IMR-90 (cell line): ENCODE measurements around the gene SYVN1. TPM values are rescaled to one million over a fixed set of nuclear protein-coding genes. Genes with fewer than 3 reads are reported as not detected.

ENCODE experiments used
- ATAC-seq: fragments of 200-7000 bp; cut with Tn5 transposase; 2 replicates; pipeline ENCODE4 v1.9.1; 2020; ENCODE audit warnings: low read depth, mild to moderate bottlenecking, moderate library complexity
- BruUV-seq: library from RNA; stranded (reverse); fragments of 400-500 nt; replicated peaks from 2 replicates; lab custom pipeline; 2021; lab: Mats Ljungman, UMichigan
- CTCF ChIA-PET: fragments of 300-600 bp; formaldehyde crosslinking; extraction: SDS; loops from one replicate; lab custom pipeline; 2021; ENCODE audit warnings: antibody characterized with exemption; lab: Yijun Ruan, JAX
- POLR2A ChIA-PET: fragments of 300-600 bp; sonication (Branson Sonifier 250); formaldehyde crosslinking; loops from one replicate; lab custom pipeline; 2022; ENCODE audit warnings: antibody characterized with exemption; ENCODE audit not compliant: unreplicated experiment; lab: Charles Lee
- DNase-seq: peaks from one replicate; pipeline ENCODE4 v3.0.0; 2013
- H2AFZ ChIP-seq: replicated peaks from 2 replicates; pipeline ENCODE3; 2013; ENCODE audit warnings: low read length, mild to moderate bottlenecking; ENCODE audit not compliant: poor library complexity
- H2AK5ac ChIP-seq: 2 replicates; pipeline ENCODE4 v1.6.1; 2013; ENCODE audit warnings: low read depth, low read length, inconsistent platforms
- H2AK9ac ChIP-seq: replicated peaks from 2 replicates; pipeline ENCODE3; 2013; ENCODE audit warnings: mild to moderate bottlenecking, low read depth, low read length, moderate library complexity; ENCODE audit not compliant: poor library complexity
- H2BK120ac ChIP-seq: 2 replicates; pipeline ENCODE4 v1.6.1; 2013; ENCODE audit warnings: low read depth, low read length, inconsistent platforms
- H2BK15ac ChIP-seq: 3 replicates; pipeline ENCODE4 v1.6.1; 2013; ENCODE audit warnings: low read depth, low read length, inconsistent platforms
- H2BK20ac ChIP-seq: 2 replicates; pipeline ENCODE4 v1.6.1; 2013; ENCODE audit warnings: low read depth, mild to moderate bottlenecking, inconsistent platforms, low read length, moderate library complexity
- H2BK5ac ChIP-seq: 2 replicates; pipeline ENCODE4 v1.6.1; 2013; ENCODE audit warnings: mild to moderate bottlenecking, low read depth, low read length, inconsistent platforms; ENCODE audit not compliant: poor library complexity, severe bottlenecking
- H3K14ac ChIP-seq: replicated peaks from 2 replicates; pipeline ENCODE4 v1.6.1; 2013; ENCODE audit warnings: low read depth, low read length, inconsistent platforms
- H3K18ac ChIP-seq: 2 replicates; pipeline ENCODE4 v1.6.1; 2013; ENCODE audit warnings: low read depth, low read length, control low read depth
- H3K23ac ChIP-seq: 2 replicates; pipeline ENCODE4 v1.6.1; 2013; ENCODE audit warnings: low read depth, low read length, inconsistent platforms
- H3K27ac ChIP-seq: 2 replicates; pipeline ENCODE4 v1.5.1; 2013; ENCODE audit warnings: mild to moderate bottlenecking, control low read depth, low read length; ENCODE audit not compliant: insufficient read depth
- H3K27me3 ChIP-seq: 2 replicates; pipeline ENCODE4 v1.6.1; 2013; ENCODE audit warnings: low read length; ENCODE audit not compliant: control insufficient read depth, insufficient read depth
- H3K36me3 ChIP-seq: 2 replicates; pipeline ENCODE4 v1.6.1; 2013; ENCODE audit warnings: low read length, mixed read lengths; ENCODE audit not compliant: control insufficient read depth, insufficient read depth
- H3K4ac ChIP-seq: 2 replicates; pipeline ENCODE4 v1.6.1; 2013; ENCODE audit warnings: low read depth, low read length, inconsistent platforms
- H3K4me1 ChIP-seq: 2 replicates; pipeline ENCODE4 v1.6.1; 2013; ENCODE audit warnings: low read length, mixed read lengths; ENCODE audit not compliant: control insufficient read depth, insufficient read depth
- H3K4me2 ChIP-seq: 2 replicates; pipeline ENCODE4 v1.6.1; 2013; ENCODE audit warnings: low read depth, mild to moderate bottlenecking, control low read depth, low read length, moderate library complexity
- H3K4me3 ChIP-seq: 2 replicates; pipeline ENCODE4 v1.5.1; 2013; ENCODE audit warnings: low read depth, mild to moderate bottlenecking, control low read depth, low read length, moderate library complexity; ENCODE audit not compliant: insufficient read depth
- H3K56ac ChIP-seq: 2 replicates; pipeline ENCODE4 v1.6.1; 2013; ENCODE audit warnings: low read length, inconsistent platforms; ENCODE audit not compliant: insufficient read depth; ENCODE audit errors: extremely low read depth
- H3K79me1 ChIP-seq, 2 experiments: 2 replicates each; pipeline ENCODE4 v1.6.1; 2013; ENCODE audit warnings: low read length in 2 of 2, inconsistent platforms in 1 of 2, low read depth in 1 of 2
- H3K9ac ChIP-seq: 2 replicates; pipeline ENCODE4 v1.6.1; 2013; ENCODE audit warnings: low read depth, low read length, control low read depth
- H3K9me1 ChIP-seq: 2 replicates; pipeline ENCODE4 v1.6.1; 2013; ENCODE audit warnings: low read length, inconsistent platforms; ENCODE audit not compliant: insufficient read depth
- H3K9me3 ChIP-seq: 2 replicates; pipeline ENCODE4 v1.6.1; 2013; ENCODE audit warnings: low read length; ENCODE audit not compliant: control insufficient read depth, insufficient read depth
- H4K20me1 ChIP-seq: 2 replicates; pipeline ENCODE4 v1.6.1; 2013; ENCODE audit warnings: low read length, inconsistent platforms; ENCODE audit not compliant: insufficient read depth
- H4K5ac ChIP-seq: 2 replicates; pipeline ENCODE4 v1.6.1; 2013; ENCODE audit warnings: mild to moderate bottlenecking, low read depth, low read length, control low read depth
- H4K8ac ChIP-seq, 2 experiments: 2 replicates each; pipeline ENCODE4 v1.6.1; 2013; ENCODE audit warnings: low read depth in 2 of 2, low read length in 2 of 2, control low read depth in 1 of 2, inconsistent platforms in 1 of 2
- H4K91ac ChIP-seq: 2 replicates; pipeline ENCODE4 v1.6.1; 2013; ENCODE audit warnings: low read depth, low read length, inconsistent platforms; ENCODE audit not compliant: insufficient read depth
- CHD1 ChIP-seq: IDR thresholded peaks from 2 replicates; pipeline ENCODE4 v1.6.1; 2012; ENCODE audit warnings: low read depth, low read length, improper control_type of control experiment
- CTCF ChIP-seq: conservative IDR thresholded peaks from 2 replicates; pipeline ENCODE4 v1.5.1; 2012; ENCODE audit warnings: mild to moderate bottlenecking, low read depth, low read length, improper control_type of control experiment
- MAFK ChIP-seq: IDR thresholded peaks from 2 replicates; pipeline ENCODE4 v1.6.1; 2012; ENCODE audit warnings: low read depth, low read length, improper control_type of control experiment
- MAZ ChIP-seq: IDR thresholded peaks from 2 replicates; pipeline ENCODE4 v1.6.1; 2012; ENCODE audit warnings: low read depth, mild to moderate bottlenecking, low read length, improper control_type of control experiment, moderate library complexity, borderline replicate concordance
- POLR2A ChIP-seq: IDR thresholded peaks from 2 replicates; pipeline ENCODE4 v1.6.1; 2012; ENCODE audit warnings: mild to moderate bottlenecking, low read depth, low read length
- SMC3 ChIP-seq: fragments of 150-350 bp; IDR thresholded peaks from 2 replicates; pipeline ENCODE4 v1.6.1; 2016; ENCODE audit warnings: low read depth, mild to moderate bottlenecking, antibody characterized with exemption, low read length, moderate library complexity
- WGBS, 2 experiments: methylation state at CpG; one replicate each; pipeline versions ENCODE4 v1.1.5 to v1.1.7; 2013; ENCODE audit warnings: missing lambda C conversion rate in 2 of 2; ENCODE audit not compliant: insufficient read length in 1 of 2; ENCODE audit errors: extremely low coverage in 2 of 2; 5-methylcytosine and 5-hydroxymethylcytosine counted together
- dilution Hi-C: fragments of 300-500 bp; cut with HindIII; formaldehyde crosslinking; loops from one replicate; pipeline ENCODE4 v1.14.3; 2018; ENCODE audit warnings: low sequenced_read_pairs; ENCODE audit not compliant: unreplicated experiment
- in situ Hi-C: fragments of 300-500 bp; cut with MboI; formaldehyde crosslinking; loops from 3 replicates; pipeline ENCODE4 v1.14.3; 2019; ENCODE audit warnings: low sequenced_read_pairs, inconsistent platforms, mixed read lengths
- intact Hi-C: fragments of 100-400 bp; cut with micrococcal nuclease; formaldehyde crosslinking; loops from 2 replicates; pipeline ENCODE4 v1.10.0; 2022
- polyA plus RNA-seq, 3 experiments: library from polyadenylated mRNA; depleted of rRNA; stranded (reverse); fragments of >200 nt; gene quantifications; 2 replicates each; pipeline ENCODE4 v1.2.3, GENCODE V29; 2012; ENCODE audit warnings: low replicate concordance in 1 of 3
- total RNA-seq: library from RNA; depleted of rRNA; stranded (reverse); fragments of >200 nt; gene quantifications from 2 replicates; pipeline ENCODE4 v1.2.3, GENCODE V29; 2012

SYVN1 gene
- total and polyA plus RNA-seq, 2 of the 4 experiments (the other 2 are of a cell fraction): 9.5 to 52.9 TPM

GRCh38 chr11:65163684-65164083 lies 29.4 kb upstream of the SYVN1 start:
- CTCF ChIA-PET: no interaction called here
- Histone ChIP-seq H2BK120ac (no peak overlapping the region), H4K91ac (no peak overlapping the region), H3K9me1 (0 out of 2 replicates have a peak, but pooled peaks cover 4% of the 10 kb centered on the region), H3K14ac (no peak overlapping the region), H3K9me3 (no peaks in the 10 kb centered on the region), H2BK20ac (no peak overlapping the region), H4K5ac (no peak overlapping the region), H2AFZ (no peak overlapping the region), H3K4me2 (no peak overlapping the region), H3K9ac (no peak overlapping the region), H3K27ac (no peak overlapping the region), H3K4ac (no peak overlapping the region), H2BK5ac (no peak overlapping the region), H2AK9ac (no peak overlapping the region), H3K4me3 (no peak overlapping the region), H3K79me1 (no peaks in the 10 kb centered on the region), H3K36me3 (no peaks in the 10 kb centered on the region), H3K4me1 (peaks cover 5% of the 10 kb centered on the region; the same call in 1 of the 2 replicates), H2AK5ac (no peak overlapping the region), H3K18ac (no peak overlapping the region), H3K27me3 (0 out of 2 replicates have a peak, but pooled peaks cover 2% of the 10 kb centered on the region), H2BK15ac (no peak overlapping the region), H3K23ac (no peak overlapping the region), H3K56ac (no peak overlapping the region), H4K20me1 (no peaks in the 10 kb centered on the region), H4K8ac (no peak overlapping the region)
- ATAC-seq (no peak), DNase-seq (no peak)
- TF ChIP-seq SMC3 (no peak), MAZ (no peak), CHD1 (no peak), POLR2A (no peak), MAFK (no peak), CTCF (no peak)
- WGBS, 2 experiments: no CpG with 5 or more reads among the region's 2 CpGs
- POLR2A ChIA-PET: no interaction called here
- in situ Hi-C loops: no loop called here
- intact Hi-C loops: no loop called here
- no TSS peak for BruUV-seq
- dilution Hi-C loops: no loop called here
